Activated CD4-positive, CD25-positive, alpha-beta regulatory T cell treated with anti-CD3 and anti-CD28 coated beads, Interleukin-2, amount 50 U/mL, for 24 hours (primary cell): ENCODE results near the gene BTBD16.

Experiments used
- ATAC-seq, 2 donors: fragments of 150-1000 bp; cut with Tn5 transposase; one replicate each; pipeline ENCODE4 v1.10.0; 2021; ENCODE audit warnings: mild to moderate bottlenecking in 1 of 2, moderate library complexity in 1 of 2

The BTBD16 gene

GRCh38 chr10:122375679-122376160, 104.6 kb downstream of the BTBD16 start:
- ATAC-seq: no peak

- no peak for ATAC-seq
These were observed 105.4 kb downstream of the BTBD16 start for GRCh38 chr10:122376364-122376961.

- no peak for ATAC-seq
These were observed 107.9 kb downstream of the BTBD16 start for GRCh38 chr10:122379041-122379440.

GRCh38 chr10:122379537-122379936, 108.4 kb downstream of the BTBD16 start:
- no peak for ATAC-seq

- ATAC-seq: no peak
These were observed 109.6 kb downstream of the BTBD16 start for GRCh38 chr10:122380703-122381102.

GRCh38 chr10:122381680-122382079, 110.6 kb downstream of the BTBD16 start:
- no peak for ATAC-seq

- no peak for ATAC-seq
These were observed 115.4 kb downstream of the BTBD16 start for GRCh38 chr10:122386514-122386913.

GRCh38 chr10:122387572-122387971, 116.5 kb downstream of the BTBD16 start:
- ATAC-seq: no peak
